Right cardiac atrium (tissue), 5 donors: ENCODE measurements around the gene NLRP3. TPM values are rescaled to one million over a fixed set of nuclear protein-coding genes. Genes with fewer than 3 reads are reported as not detected.
"Not testable (repeated sequence)": the region's sequence is repeated elsewhere in the genome, so short reads cannot be mapped to it uniquely, and the experiment has no call there.

ENCODE experiments used
- ATAC-seq, 2 donors: fragments of 200-7000 bp; cut with Tn5 transposase; one replicate each; pipeline versions ENCODE4 v1.8.0 to v1.9.1; 2020; ENCODE audit warnings: moderate library complexity in 2 of 2, mild to moderate bottlenecking in 1 of 2
- DNase-seq, 3 donors: peaks; one replicate each; pipeline ENCODE4 v3.0.0-alpha.2; 2020
- H3K27ac ChIP-seq: one replicate; pipeline ENCODE4 v1.5.1; 2013; ENCODE audit warnings: mild to moderate bottlenecking, low read length, control low read depth, moderate library complexity
- H3K27me3 ChIP-seq: one replicate; pipeline ENCODE4 v1.6.1; 2013; ENCODE audit not compliant: control insufficient read depth, insufficient read depth
- H3K4me1 ChIP-seq: one replicate; pipeline ENCODE4 v1.6.1; 2013; ENCODE audit warnings: low read length; ENCODE audit not compliant: control insufficient read depth, insufficient read depth
- H3K4me3 ChIP-seq: one replicate; pipeline ENCODE4 v1.5.1; 2013; ENCODE audit warnings: low read length, control low read depth
- H3K9me3 ChIP-seq: one replicate; pipeline ENCODE4 v1.6.1; 2013; ENCODE audit warnings: low read length; ENCODE audit not compliant: control insufficient read depth
- WGBS: extraction: QIAGEN DNeasy Blood & Tissue Kit; methylation state at CpG from one replicate; pipeline ENCODE4 v1.1.7; 2013; 5-methylcytosine and 5-hydroxymethylcytosine counted together
- intact Hi-C, 4 donors: fragments of 100-400 bp; cut with DNase I; formaldehyde crosslinking; loops; one replicate each; pipeline versions ENCODE4 v1.11.0 to v1.14.0; 2022 to 2023
- polyA plus RNA-seq: library from polyadenylated mRNA; stranded (reverse); fragments of 200-250 nt; gene quantifications from one replicate; pipeline ENCODE4 v1.2.3, GENCODE V29; 2013
- total RNA-seq, 4 donors: library from RNA; stranded (reverse); fragmentation: NEBNext Ultra II Directional; extraction: Animal tissue kit (Norgen Biotek cat#: 25700); gene quantifications; one replicate each; pipeline ENCODE4 v1.2.1, GENCODE V29; 2021
- donor health status: healthy with polysubstance abuse.
- donor health status: DM: no; HTN: yes; CAD: no.
- donor health status: DM: no; HTN: no; CAD: no.
- donor health status: DM: no; HTN: yes; CAD: no; lungs with severe emphysema.
- donor health status: DM: yes; HTN: yes; CAD: no.

The NLRP3 gene
- total and polyA plus RNA-seq, 5 donors = 0.50 to 1.1 (median 0.91) TPM

DNA sequence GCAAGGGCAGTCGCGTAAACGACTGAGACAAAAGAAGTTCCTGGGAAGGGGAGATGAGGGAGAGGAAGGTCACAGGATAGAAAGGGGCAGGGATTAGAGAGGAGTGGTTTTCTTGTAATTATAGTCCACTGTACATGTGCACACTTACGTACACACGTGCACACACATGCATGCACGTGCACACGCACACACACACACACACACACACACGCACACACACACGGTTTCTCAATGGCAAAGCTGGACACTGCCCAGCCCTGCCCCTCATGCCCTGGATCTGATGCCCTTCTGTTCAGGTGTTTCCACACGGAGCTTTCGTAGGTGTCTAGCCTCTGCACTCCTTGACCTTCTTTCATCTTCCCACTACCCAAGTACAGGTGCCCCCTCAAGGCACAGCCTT lies 38.0 kb downstream of the NLRP3 start:
- H3K27ac ChIP-seq = no peak overlapping the region
- intact Hi-C loops = no loop called here
- DNase-seq (no peak), ATAC-seq (no peak)
- WGBS = 82% methylated on average over 11 of the region's 11 CpGs
- H3K27me3 ChIP-seq = no peaks in the 10 kb centered on the region
- H3K4me3 ChIP-seq = no peak overlapping the region
- H3K9me3 ChIP-seq = no peaks in the 10 kb centered on the region
- no peaks in the 10 kb centered on the region for H3K4me1 ChIP-seq

DNA sequence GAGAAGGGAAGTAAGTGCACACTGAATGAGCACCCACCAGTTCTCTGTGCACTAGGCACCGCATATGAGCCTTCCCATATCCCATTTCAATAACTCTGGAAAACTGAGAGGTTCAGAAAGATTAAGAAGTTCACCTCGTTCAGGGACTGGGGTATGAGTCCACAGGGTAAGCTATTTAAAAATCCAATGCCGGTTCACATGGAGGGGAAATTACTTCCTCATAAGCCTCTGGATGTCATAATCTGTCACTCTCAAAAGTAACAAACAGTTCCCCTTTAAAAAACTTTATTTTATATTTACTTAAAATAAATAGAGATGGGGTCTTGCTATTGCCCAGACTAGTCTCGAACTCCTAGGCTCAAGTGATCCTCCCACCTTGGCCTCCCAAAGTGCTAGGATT lies 40.0 kb downstream of the NLRP3 start:
- 57% methylated on average over 4 of the region's 4 CpGs for WGBS
- Histone ChIP-seq H3K4me3 (no peak overlapping the region), H3K27me3 (no peaks in the 10 kb centered on the region), H3K4me1 (no peaks in the 10 kb centered on the region), H3K27ac (no peak overlapping the region), H3K9me3 (no peaks in the 10 kb centered on the region)
- ATAC-seq = no peak
- DNase-seq = no peak
- intact Hi-C loops = no loop called here

DNA sequence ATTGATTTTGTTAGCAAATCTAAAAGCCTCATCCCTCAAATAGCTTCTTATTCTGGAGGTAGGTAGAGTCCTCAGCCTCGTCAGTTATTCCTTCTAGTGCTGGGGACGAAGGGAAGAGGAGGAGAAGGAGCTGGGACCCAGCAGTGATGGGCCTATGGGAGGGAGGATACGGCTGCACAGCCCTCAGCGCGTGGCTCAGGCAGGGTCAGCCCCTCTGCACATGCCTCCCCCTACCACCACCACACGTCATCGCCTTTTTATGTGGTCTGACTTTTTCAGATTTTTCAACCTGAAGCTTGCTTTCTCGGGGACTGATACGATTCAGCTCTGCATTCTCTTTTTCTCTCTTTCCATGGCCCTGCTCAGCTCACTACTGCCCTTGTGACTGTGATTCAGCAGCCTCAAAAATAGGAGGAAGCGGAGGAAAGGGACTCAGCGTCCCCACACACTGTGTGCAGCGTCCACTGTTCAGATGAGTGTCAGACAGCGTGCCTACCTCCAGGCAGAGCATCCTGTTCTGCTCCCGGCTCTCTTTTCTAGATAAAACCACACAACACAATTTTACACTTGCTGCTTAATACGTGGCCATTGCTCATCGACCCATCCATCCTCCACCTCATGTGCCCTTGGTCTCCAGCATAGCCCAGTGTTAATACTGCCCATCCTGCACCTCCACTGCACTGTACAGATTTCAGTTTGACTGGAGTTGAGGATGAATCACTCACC lies 41.1 kb downstream of the NLRP3 start:
- Histone ChIP-seq H3K4me3 (no peak overlapping the region), H3K27me3 (no peaks in the 10 kb centered on the region), H3K9me3 (no peaks in the 10 kb centered on the region), H3K27ac (no peak overlapping the region), H3K4me1 (no peaks in the 10 kb centered on the region)
- 59% methylated on average over 16 of the region's 16 CpGs for WGBS
- DNase-seq = no peak
- no peak for ATAC-seq
- intact Hi-C loops = no loop called here

DNA sequence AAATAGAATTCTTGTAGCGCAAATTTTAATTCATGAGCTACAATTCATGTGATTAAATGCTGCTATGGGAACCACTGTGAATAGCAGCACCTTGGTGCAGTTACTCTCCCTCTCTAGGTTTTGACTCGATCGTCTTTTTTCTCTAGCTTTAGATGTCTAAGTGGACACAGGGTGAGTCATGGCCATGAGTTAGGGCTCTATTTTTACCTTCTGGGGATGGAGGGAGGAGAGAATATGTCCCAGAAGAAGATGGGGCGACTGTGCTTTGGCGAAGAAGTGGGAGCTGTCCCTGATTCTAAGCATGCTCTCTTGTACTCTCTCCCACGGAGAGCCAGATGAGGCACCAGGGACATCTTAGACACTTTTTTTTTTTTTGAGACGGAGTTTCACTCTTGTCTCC lies 43.5 kb downstream of the NLRP3 start:
- Histone ChIP-seq H3K27ac (no peak overlapping the region), H3K27me3 (no peaks in the 10 kb centered on the region), H3K9me3 (no peaks in the 10 kb centered on the region), H3K4me3 (no peak overlapping the region), H3K4me1 (no peaks in the 10 kb centered on the region)
- no peak for ATAC-seq
- intact Hi-C loops = no loop called here
- no peak for DNase-seq
- WGBS = 83% methylated on average over 7 of the region's 7 CpGs

DNA sequence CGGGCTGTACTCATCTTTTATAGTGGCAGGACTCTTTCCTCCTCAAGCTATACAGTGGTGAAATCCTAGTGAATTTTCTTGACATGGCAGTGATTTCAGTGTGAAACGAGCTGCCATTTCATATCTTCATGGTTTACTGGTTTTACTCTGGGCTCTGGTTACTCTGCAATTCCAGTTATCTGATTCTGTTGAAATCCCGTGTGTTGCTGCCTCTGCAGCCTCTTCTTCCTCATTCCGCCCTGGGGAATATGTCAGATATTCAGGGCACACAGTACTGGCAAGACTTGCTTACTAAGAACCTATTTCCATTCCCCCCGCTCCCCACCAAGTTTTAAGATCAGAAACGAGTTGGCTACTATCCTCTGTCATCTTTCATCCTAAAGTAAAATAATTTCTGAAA lies 49.8 kb downstream of the NLRP3 start:
- H3K27me3 ChIP-seq = no peaks in the 10 kb centered on the region
- ATAC-seq (no peak), DNase-seq (no peak)
- H3K27ac ChIP-seq = no peak overlapping the region
- H3K4me3 ChIP-seq = no peak overlapping the region
- no peaks in the 10 kb centered on the region for H3K4me1 ChIP-seq
- 63% methylated on average over 6 of the region's 6 CpGs for WGBS
- no peaks in the 10 kb centered on the region for H3K9me3 ChIP-seq
- intact Hi-C loops = no loop called here

DNA sequence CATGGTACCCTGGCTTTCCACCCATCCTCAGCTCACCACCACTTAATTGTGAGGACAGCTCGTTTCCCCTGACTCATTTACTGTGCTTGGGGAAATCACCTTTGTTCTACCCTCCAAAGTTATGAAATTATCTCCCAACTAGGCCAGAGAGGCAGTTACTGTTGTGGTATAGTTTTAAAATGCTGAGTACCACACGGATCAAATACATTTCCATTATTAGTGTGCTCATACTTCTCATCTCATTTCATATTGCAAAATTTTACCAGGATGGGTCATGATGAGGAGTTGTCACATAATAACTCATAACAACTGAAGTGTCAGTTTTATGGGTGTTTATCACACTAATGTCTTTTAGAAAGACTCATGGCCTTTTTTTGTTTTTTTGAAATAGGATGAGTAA lies 51.2 kb downstream of the NLRP3 start:
- Histone ChIP-seq H3K9me3 (no peaks in the 10 kb centered on the region), H3K27me3 (no peaks in the 10 kb centered on the region), H3K4me3 (no peak overlapping the region), H3K4me1 (no peaks in the 10 kb centered on the region), H3K27ac (no peak overlapping the region)
- DNase-seq (no peak), ATAC-seq (no peak)
- 63% methylated on average over 2 of the region's 2 CpGs for WGBS
- intact Hi-C loops = no loop called here

DNA sequence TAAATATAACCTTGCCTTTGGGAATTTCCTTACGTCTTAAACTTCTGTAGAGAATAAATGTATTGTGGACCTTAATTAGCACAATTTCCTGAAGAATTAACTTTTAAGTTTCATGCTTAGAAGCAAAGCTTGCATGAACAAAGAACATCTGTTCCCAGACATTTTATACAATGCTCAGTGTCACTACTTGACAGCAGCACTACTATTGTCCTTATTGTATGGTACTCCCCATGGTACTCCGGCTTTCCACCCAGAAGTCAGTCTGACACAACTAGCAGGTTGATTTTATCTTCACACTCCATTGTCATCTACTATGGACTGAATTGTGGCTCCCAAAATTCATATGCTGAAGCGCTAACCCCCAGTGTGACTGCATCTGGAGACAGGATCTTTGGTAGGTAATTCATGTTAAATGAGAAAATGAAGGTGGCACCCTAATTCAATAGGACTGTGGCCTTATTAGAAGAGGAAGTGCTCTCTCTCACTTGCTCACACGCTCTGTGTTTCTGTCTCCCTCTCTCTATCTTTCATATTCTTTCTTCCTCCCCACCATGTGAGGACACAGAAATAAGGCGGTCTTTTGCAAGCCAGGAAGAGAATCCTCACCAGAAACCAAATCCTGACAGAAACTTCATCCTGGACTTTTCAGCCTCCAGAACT lies 52.6 kb downstream of the NLRP3 start:
- H3K4me1 ChIP-seq = no peaks in the 10 kb centered on the region
- intact Hi-C loops = no loop called here
- no peaks in the 10 kb centered on the region for H3K9me3 ChIP-seq
- DNase-seq = no peak
- H3K4me3 ChIP-seq = no peak overlapping the region
- WGBS = 79% methylated on average over 5 of the region's 5 CpGs
- ATAC-seq = no peak
- H3K27me3 ChIP-seq = no peaks in the 10 kb centered on the region
- H3K27ac ChIP-seq = no peak overlapping the region

DNA sequence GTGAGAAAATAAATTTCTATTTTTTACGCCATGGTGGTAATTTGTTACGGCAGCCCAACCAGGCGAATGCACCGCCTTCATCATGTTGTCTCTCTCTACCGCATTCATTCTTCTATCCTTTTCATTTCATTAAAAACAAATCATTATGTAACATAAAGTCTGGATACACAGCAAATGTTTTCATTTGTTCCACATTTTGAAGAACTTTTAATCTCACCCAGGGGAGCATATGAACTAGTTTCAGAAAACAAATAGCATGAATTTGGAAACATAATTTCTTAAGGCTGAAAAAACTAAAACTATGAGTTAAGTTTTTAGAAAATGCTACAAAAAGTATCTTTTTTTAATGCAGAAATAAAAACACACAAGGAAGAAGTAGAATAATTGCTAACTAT lies 53.2 kb downstream of the NLRP3 start:
- Histone ChIP-seq H3K27me3 (no peaks in the 10 kb centered on the region), H3K4me1 (no peaks in the 10 kb centered on the region), H3K4me3 (no peak overlapping the region), H3K9me3 (no peaks in the 10 kb centered on the region), H3K27ac (no peak overlapping the region)
- intact Hi-C loops = no loop called here
- no peak for ATAC-seq
- DNase-seq = no peak
- WGBS = 87% methylated on average over 5 of the region's 5 CpGs

DNA sequence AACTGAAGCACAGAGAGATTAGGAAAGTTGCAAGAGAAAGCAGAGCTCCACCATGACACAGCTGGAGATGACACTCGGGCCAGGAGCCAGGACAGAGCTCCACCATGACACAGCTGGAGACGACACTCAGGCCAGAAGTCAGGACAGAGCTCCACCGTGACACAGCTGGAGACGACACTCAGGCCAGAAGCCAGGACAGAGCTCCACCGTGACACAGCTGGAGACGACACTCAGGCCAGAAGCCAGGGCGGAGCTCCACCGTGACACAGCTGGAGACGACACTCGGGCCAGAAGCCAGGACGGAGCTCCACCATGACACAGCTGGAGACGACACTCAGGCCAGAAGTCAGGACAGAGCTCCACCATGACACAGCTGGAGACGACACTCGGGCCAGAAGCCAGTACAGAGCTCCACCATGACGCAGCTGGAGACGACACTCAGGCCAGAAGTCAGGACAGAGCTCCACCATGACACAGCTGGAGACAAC lies 55.0 kb downstream of the NLRP3 start:
- H3K4me3 ChIP-seq, ATAC-seq, intact Hi-C loops, H3K27me3 ChIP-seq, H3K9me3 ChIP-seq, H3K4me1 ChIP-seq, H3K27ac ChIP-seq: not testable (repeated sequence)
- peak in 1 of 3 donors; percentile 40 for DNase-seq
- WGBS = 61% methylated on average over 16 of the region's 16 CpGs

DNA sequence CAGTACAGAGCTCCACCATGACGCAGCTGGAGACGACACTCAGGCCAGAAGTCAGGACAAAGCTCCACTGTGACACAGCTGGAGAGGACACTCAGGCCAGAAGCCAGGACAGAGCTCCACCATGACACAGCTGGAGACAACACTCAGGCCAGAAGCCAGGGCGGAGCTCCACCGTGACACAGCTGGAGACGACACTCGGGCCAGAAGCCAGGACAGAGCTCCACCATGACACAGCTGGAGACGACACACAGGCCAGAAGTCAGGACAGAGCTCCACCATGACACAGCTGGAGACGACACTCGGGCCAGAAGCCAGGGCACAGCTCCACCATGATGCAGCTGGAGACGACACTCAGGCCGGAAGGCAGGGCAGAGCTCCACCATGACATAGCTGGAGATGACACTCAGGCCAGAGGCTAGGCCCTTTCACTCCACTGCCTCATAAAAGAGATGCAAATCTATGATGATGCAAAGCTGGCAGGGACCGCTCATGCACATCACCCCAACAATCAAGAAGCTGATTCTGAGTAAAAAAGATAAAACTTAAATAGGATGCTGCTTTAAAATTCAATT lies 55.6 kb downstream of the NLRP3 start:
- Histone ChIP-seq H3K9me3 (no peaks in the 10 kb centered on the region), H3K4me1 (no peaks in the 10 kb centered on the region), H3K27ac (peak overlapping the region; percentile 2), H3K27me3 (no peaks in the 10 kb centered on the region), H3K4me3 (no peak overlapping the region)
- WGBS = 56% methylated on average over 12 of the region's 12 CpGs
- ATAC-seq (no peak), DNase-seq (peak in 2 of 3 donors; percentile 54 to 61)
- intact Hi-C loops = no loop called here

DNA sequence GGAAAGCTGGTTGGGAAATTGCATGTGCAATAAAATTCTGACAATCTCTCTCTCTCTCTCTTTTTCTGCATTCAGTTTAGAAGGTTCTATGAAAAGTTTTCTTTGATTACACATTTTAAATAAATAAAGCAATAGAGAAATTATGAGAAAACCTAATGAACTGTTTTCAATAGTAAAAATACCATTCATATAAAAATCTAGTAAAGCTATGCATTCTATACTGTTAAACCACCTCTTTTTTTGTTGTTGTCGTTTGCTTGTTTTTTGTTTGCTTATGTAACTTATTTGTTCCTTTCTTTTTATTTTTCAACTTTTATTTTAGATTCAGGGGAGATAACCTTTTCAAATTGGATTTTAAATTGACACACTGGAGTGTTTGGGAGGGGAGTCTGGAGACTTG lies 56.1 kb downstream of the NLRP3 start:
- ATAC-seq = no peak
- H3K4me3 ChIP-seq = no peak overlapping the region
- H3K27ac ChIP-seq = no peak overlapping the region
- H3K4me1 ChIP-seq = no peaks in the 10 kb centered on the region
- 83% methylated on average over 1 of the region's 1 CpG for WGBS
- DNase-seq = no peak
- intact Hi-C loops = no loop called here
- no peaks in the 10 kb centered on the region for H3K27me3 ChIP-seq
- H3K9me3 ChIP-seq = no peaks in the 10 kb centered on the region
